Activated CD8-positive, alpha-beta memory T cell treated with anti-CD3 and anti-CD28 coated beads for 36 hours (primary cell): ENCODE results near the gene MAGI1. TPM values are rescaled to one million over a fixed set of nuclear protein-coding genes. Genes with fewer than 3 reads are reported as not detected.

Source experiments
- CTCF ChIA-PET: fragments of 350-600 bp; sonication (Branson Sonifier 250); formaldehyde crosslinking; loops from one replicate; lab custom pipeline; 2021; ENCODE audit warnings: antibody characterized with exemption; lab: Charles Lee
- POLR2A ChIA-PET: fragments of 350-600 bp; sonication (Branson Sonifier 250); formaldehyde crosslinking; loops from one replicate; lab custom pipeline; 2021; ENCODE audit warnings: antibody characterized with exemption; lab: Charles Lee
- total RNA-seq, 2 experiments: library from RNA; stranded (reverse); gene quantifications; one replicate each; pipeline ENCODE4 v1.2.3, GENCODE V29; 2021

MAGI1 gene
- total RNA-seq, 2 experiments from 2014 or later = 0.38 to 0.53 TPM

GRCh38 chr3:65348398-65348995 is 690.2 kb downstream of the MAGI1 start:
- CTCF ChIA-PET = no interaction called here
- POLR2A ChIA-PET = no interaction called here

GRCh38 chr3:65347166-65347565 is 691.6 kb downstream of the MAGI1 start:
- ChIA-PET CTCF (no interaction called here), POLR2A (no interaction called here)

- ChIA-PET CTCF (no interaction called here), POLR2A (no interaction called here)
These were observed 693.9 kb downstream of the MAGI1 start for GRCh38 chr3:65344846-65345245.

GRCh38 chr3:65344444-65344843 is 694.3 kb downstream of the MAGI1 start:
- ChIA-PET CTCF (no interaction called here), POLR2A (no interaction called here)

GRCh38 chr3:65343736-65344135 is 695.0 kb downstream of the MAGI1 start:
- CTCF ChIA-PET = no interaction called here

GRCh38 chr3:65343026-65343425 is 695.7 kb downstream of the MAGI1 start:
- ChIA-PET POLR2A (no interaction called here), CTCF (no interaction called here)

More at GRCh38 chr3:65343736-65344135, 695.0 kb downstream of the MAGI1 start:
- POLR2A ChIA-PET = no interaction called here

- ChIA-PET POLR2A (no interaction called here), CTCF (no interaction called here)
These were observed 696.5 kb downstream of the MAGI1 start for GRCh38 chr3:65342084-65342683.

- CTCF ChIA-PET = no interaction called here
These were observed 699.5 kb downstream of the MAGI1 start for GRCh38 chr3:65339192-65339740.

GRCh38 chr3:65338571-65338970 is 700.1 kb downstream of the MAGI1 start:
- POLR2A ChIA-PET = no interaction called here

More at GRCh38 chr3:65339192-65339740, 699.5 kb downstream of the MAGI1 start:
- POLR2A ChIA-PET = no interaction called here

GRCh38 chr3:65335587-65335986 is 703.1 kb downstream of the MAGI1 start:
- POLR2A ChIA-PET = no interaction called here

More at GRCh38 chr3:65338571-65338970, 700.1 kb downstream of the MAGI1 start:
- CTCF ChIA-PET = no interaction called here

GRCh38 chr3:65334045-65334665 is 704.6 kb downstream of the MAGI1 start:
- POLR2A ChIA-PET = interaction anchor here (0.6 kb wide), 1 partner anchor 13 kb away, joined by 4 read pairs; no protein-coding TSS in a partner anchor
- CTCF ChIA-PET = no interaction called here

More at GRCh38 chr3:65335587-65335986, 703.1 kb downstream of the MAGI1 start:
- CTCF ChIA-PET = no interaction called here

- CTCF ChIA-PET = no interaction called here
- POLR2A ChIA-PET = no interaction called here
These were observed 707.0 kb downstream of the MAGI1 start for GRCh38 chr3:65331730-65332129.

- ChIA-PET CTCF (no interaction called here), POLR2A (no interaction called here)
These were observed 708.6 kb downstream of the MAGI1 start for GRCh38 chr3:65330072-65330471.

GRCh38 chr3:65328148-65328547 is 710.6 kb downstream of the MAGI1 start:
- ChIA-PET CTCF (no interaction called here), POLR2A (no interaction called here)

- ChIA-PET POLR2A (no interaction called here), CTCF (no interaction called here)
These were observed 712.1 kb downstream of the MAGI1 start for GRCh38 chr3:65326574-65326973.

- CTCF ChIA-PET = no interaction called here
- POLR2A ChIA-PET = no interaction called here
These were observed 715.8 kb downstream of the MAGI1 start for GRCh38 chr3:65322910-65323309.

GRCh38 chr3:65318231-65318630 is 720.5 kb downstream of the MAGI1 start:
- POLR2A ChIA-PET = no interaction called here
- CTCF ChIA-PET = no interaction called here

- CTCF ChIA-PET = no interaction called here
- POLR2A ChIA-PET = no interaction called here
These were observed 723.8 kb downstream of the MAGI1 start for GRCh38 chr3:65314916-65315315.

- ChIA-PET CTCF (no interaction called here), POLR2A (no interaction called here)
These were observed 724.4 kb downstream of the MAGI1 start for GRCh38 chr3:65314269-65314668.

GRCh38 chr3:65313666-65314065 is 725.1 kb downstream of the MAGI1 start:
- POLR2A ChIA-PET = no interaction called here

GRCh38 chr3:65305836-65306235 is 732.9 kb downstream of the MAGI1 start:
- ChIA-PET POLR2A (no interaction called here), CTCF (no interaction called here)

More at GRCh38 chr3:65313666-65314065, 725.1 kb downstream of the MAGI1 start:
- CTCF ChIA-PET = no interaction called here
